ENCODE data around the gene TLE7. TPM values are rescaled to one million over a fixed set of nuclear protein-coding genes. Genes with fewer than 3 reads are reported as not detected.

Gene TLE7
- total and polyA plus RNA-seq, 5 donors from 2014 or later, result not detected

- peak overlapping the region in 1 of 3 donors; percentile 74 for H3K27ac Mint-ChIP-seq
- no peaks in the 10 kb centered on the region for H3K36me3 Mint-ChIP-seq
- H3K9me3 Mint-ChIP-seq, result peaks cover 0 to 6% (median 0%) of the 10 kb centered on the region in 7 donors
- peaks cover 42% of the 10 kb centered on the region for H3K27me3 Mint-ChIP-seq
- DNase-seq, result peak; percentile 8 to 20 (median 9)
- Histone ChIP-seq H3K27me3 (ENCODE audit: control insufficient read depth, insufficient read depth, low read length) (peaks cover 11% of the 10 kb centered on the region), H3K4me3 (ENCODE audit: low read depth, low read length) (no peak overlapping the region), H3K9me3 (ENCODE audit: control insufficient read depth in 2 of 2, low read length in 2 of 2) (no peaks in the 10 kb centered on the region), H3K27ac (ENCODE audit: insufficient read depth, low read length, poor library complexity, severe bottlenecking) (no peak overlapping the region), H3K36me3 (ENCODE audit: control insufficient read depth, insufficient read depth, low read length) (no peaks in the 10 kb centered on the region), H3K4me1 (ENCODE audit: control insufficient read depth, insufficient read depth, low read length, poor library complexity, severe bottlenecking) (no peaks in the 10 kb centered on the region)
- peak overlapping the region in 2 of 4 donors; percentile 27 to 84 for H3K4me3 Mint-ChIP-seq
- H3K4me1 Mint-ChIP-seq, result peaks cover 0 to 19% (median 5%) of the 10 kb centered on the region in 4 donors
- no peak for ATAC-seq (ENCODE audit: low read depth in 2 of 2)
Observed at GRCh38 chr16:71426069-71426879, 15.6 kb downstream of the TLE7 start.

GRCh38 chr16:71425746-71426068 lies 16.1 kb downstream of the TLE7 start:
- no peaks in the 10 kb centered on the region for H3K9me3 ChIP-seq (ENCODE audit: control insufficient read depth in 2 of 2, low read length in 2 of 2)
- Mint-ChIP-seq H3K9me3 (peaks cover 0 to 6% (median 0%) of the 10 kb centered on the region in 7 donors), H3K4me3 (peak overlapping the region in 2 of 4 donors; percentile 27 to 84), H3K36me3 (no peaks in the 10 kb centered on the region), H3K27me3 (peaks cover 42% of the 10 kb centered on the region), H3K27ac (no peak overlapping the region), H3K4me1 (peaks cover 0 to 19% (median 5%) of the 10 kb centered on the region in 4 donors)
- no peaks in the 10 kb centered on the region for H3K4me1 ChIP-seq (ENCODE audit: control insufficient read depth, insufficient read depth, low read length, poor library complexity, severe bottlenecking)
- no peaks in the 10 kb centered on the region for H3K36me3 ChIP-seq (ENCODE audit: control insufficient read depth, insufficient read depth, low read length)
- ATAC-seq (ENCODE audit: low read depth in 2 of 2), result no peak
- no peak overlapping the region for H3K27ac ChIP-seq (ENCODE audit: insufficient read depth, low read length, poor library complexity, severe bottlenecking)
- no peak overlapping the region for H3K4me3 ChIP-seq (ENCODE audit: low read depth, low read length)
- DNase-seq, result no peak
- H3K27me3 ChIP-seq (ENCODE audit: control insufficient read depth, insufficient read depth, low read length), result peaks cover 11% of the 10 kb centered on the region

DNA sequence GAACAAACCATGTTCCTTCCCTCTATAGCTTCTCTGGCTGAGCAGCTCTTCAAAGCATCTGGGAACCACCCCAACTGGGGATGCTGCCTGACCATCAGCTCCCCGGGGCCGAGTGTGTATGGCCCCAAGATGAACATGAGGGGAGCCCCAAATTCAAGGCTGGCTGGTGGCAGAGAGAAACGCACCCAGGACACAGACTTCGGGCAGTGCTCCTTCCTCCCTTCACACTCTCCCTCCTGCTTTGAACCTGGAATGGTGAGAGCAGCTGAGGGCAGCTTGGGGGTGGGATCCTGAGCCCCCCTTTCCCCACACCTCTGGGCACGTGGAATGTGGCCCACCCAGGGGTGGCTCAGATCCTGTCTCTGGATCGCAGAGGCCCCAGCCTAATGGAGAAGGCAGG lies 17.2 kb downstream of the TLE7 start:
- Histone ChIP-seq H3K36me3 (ENCODE audit: control insufficient read depth, insufficient read depth, low read length) (no peaks in the 10 kb centered on the region), H3K27me3 (ENCODE audit: control insufficient read depth, insufficient read depth, low read length) (peaks cover 11% of the 10 kb centered on the region), H3K27ac (ENCODE audit: insufficient read depth, low read length, poor library complexity, severe bottlenecking) (no peak overlapping the region), H3K4me1 (ENCODE audit: control insufficient read depth, insufficient read depth, low read length, poor library complexity, severe bottlenecking) (no peaks in the 10 kb centered on the region), H3K9me3 (ENCODE audit: control insufficient read depth in 2 of 2, low read length in 2 of 2) (no peaks in the 10 kb centered on the region), H3K4me3 (ENCODE audit: low read depth, low read length) (no peak overlapping the region)
- ATAC-seq (ENCODE audit: low read depth in 2 of 2) (no peak), DNase-seq (no peak)
- peaks cover 0 to 6% (median 0%) of the 10 kb centered on the region in 7 donors for H3K9me3 Mint-ChIP-seq
- H3K36me3 Mint-ChIP-seq, result no peaks in the 10 kb centered on the region
- peaks cover 0 to 19% (median 5%) of the 10 kb centered on the region in 4 donors for H3K4me1 Mint-ChIP-seq
- no peak overlapping the region for H3K27ac Mint-ChIP-seq
- H3K4me3 Mint-ChIP-seq, result no peak overlapping the region
- H3K27me3 Mint-ChIP-seq, result peaks cover 46% of the 10 kb centered on the region

DNA sequence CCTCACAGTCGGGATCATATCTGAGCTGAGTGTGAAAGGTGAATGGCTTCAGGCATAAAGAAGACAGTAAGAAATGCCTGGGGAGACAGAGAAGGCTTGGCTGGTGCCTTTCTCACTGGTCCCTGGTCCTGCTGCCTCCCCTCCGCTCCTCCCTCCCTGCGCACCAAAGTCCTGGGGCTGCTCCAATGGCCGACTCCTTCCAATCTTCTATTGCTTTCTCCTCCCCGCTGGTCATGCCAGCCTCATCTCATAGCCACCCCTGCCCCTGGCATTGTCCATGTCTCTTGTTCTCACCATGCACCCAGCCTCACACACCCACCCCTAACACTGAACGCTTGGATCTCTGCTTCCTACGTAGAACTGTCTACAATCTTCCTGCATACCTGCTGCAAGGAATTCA lies 18.0 kb downstream of the TLE7 start:
- DNase-seq (no peak), ATAC-seq (ENCODE audit: low read depth in 2 of 2) (no peak)
- H3K36me3 ChIP-seq (ENCODE audit: control insufficient read depth, insufficient read depth, low read length), result no peaks in the 10 kb centered on the region
- H3K9me3 ChIP-seq (ENCODE audit: control insufficient read depth in 2 of 2, low read length in 2 of 2), result no peaks in the 10 kb centered on the region
- peaks cover 40% of the 10 kb centered on the region for H3K27me3 Mint-ChIP-seq
- H3K9me3 Mint-ChIP-seq, result peaks cover 0 to 6% (median 0%) of the 10 kb centered on the region in 7 donors
- H3K4me1 ChIP-seq (ENCODE audit: control insufficient read depth, insufficient read depth, low read length, poor library complexity, severe bottlenecking), result no peaks in the 10 kb centered on the region
- H3K27ac Mint-ChIP-seq, result peak overlapping the region in 1 of 3 donors; percentile 82
- H3K36me3 Mint-ChIP-seq, result no peaks in the 10 kb centered on the region
- H3K4me1 Mint-ChIP-seq, result peaks cover 0 to 19% (median 5%) of the 10 kb centered on the region in 4 donors
- no peak overlapping the region for H3K27ac ChIP-seq (ENCODE audit: insufficient read depth, low read length, poor library complexity, severe bottlenecking)
- H3K27me3 ChIP-seq (ENCODE audit: control insufficient read depth, insufficient read depth, low read length), result peaks cover 8% of the 10 kb centered on the region
- no peak overlapping the region for H3K4me3 ChIP-seq (ENCODE audit: low read depth, low read length)
- H3K4me3 Mint-ChIP-seq, result no peak overlapping the region

DNA sequence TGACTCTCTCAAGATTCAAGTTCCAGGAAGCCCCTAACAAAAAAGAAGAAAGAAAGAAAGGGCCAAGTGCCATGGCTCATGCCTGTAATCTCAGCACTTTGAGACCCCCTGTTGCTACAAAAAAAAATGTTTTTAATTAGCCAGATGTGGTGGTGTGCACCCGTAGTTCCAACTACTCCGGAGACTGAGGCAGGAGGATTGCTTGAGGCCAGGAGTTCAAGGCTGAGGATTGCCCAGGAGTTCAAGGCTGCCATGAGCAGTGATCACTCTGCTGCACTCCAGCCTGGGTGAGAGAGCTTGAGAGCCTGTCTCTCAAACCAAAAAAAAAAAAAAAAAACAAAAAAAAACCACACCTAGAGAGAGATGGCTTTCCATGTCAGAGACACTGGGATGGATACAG lies 18.8 kb downstream of the TLE7 start:
- ATAC-seq (ENCODE audit: low read depth in 2 of 2), result no peak
- H3K27ac ChIP-seq (ENCODE audit: insufficient read depth, low read length, poor library complexity, severe bottlenecking), result no peak overlapping the region
- H3K27ac Mint-ChIP-seq, result no peak overlapping the region
- peaks cover 8% of the 10 kb centered on the region for H3K27me3 ChIP-seq (ENCODE audit: control insufficient read depth, insufficient read depth, low read length)
- H3K4me1 Mint-ChIP-seq, result peaks cover 0 to 19% (median 5%) of the 10 kb centered on the region in 4 donors
- H3K9me3 Mint-ChIP-seq, result peaks cover 0 to 6% (median 0%) of the 10 kb centered on the region in 7 donors
- peak overlapping the region in 1 of 4 donors; percentile 26 for H3K4me3 Mint-ChIP-seq
- H3K4me1 ChIP-seq (ENCODE audit: control insufficient read depth, insufficient read depth, low read length, poor library complexity, severe bottlenecking), result no peaks in the 10 kb centered on the region
- DNase-seq, result no peak
- peaks cover 31% of the 10 kb centered on the region for H3K27me3 Mint-ChIP-seq
- H3K4me3 ChIP-seq (ENCODE audit: low read depth, low read length), result no peak overlapping the region
- no peaks in the 10 kb centered on the region for H3K36me3 ChIP-seq (ENCODE audit: control insufficient read depth, insufficient read depth, low read length)
- no peaks in the 10 kb centered on the region for H3K9me3 ChIP-seq (ENCODE audit: control insufficient read depth in 2 of 2, low read length in 2 of 2)
- no peaks in the 10 kb centered on the region for H3K36me3 Mint-ChIP-seq

DNA sequence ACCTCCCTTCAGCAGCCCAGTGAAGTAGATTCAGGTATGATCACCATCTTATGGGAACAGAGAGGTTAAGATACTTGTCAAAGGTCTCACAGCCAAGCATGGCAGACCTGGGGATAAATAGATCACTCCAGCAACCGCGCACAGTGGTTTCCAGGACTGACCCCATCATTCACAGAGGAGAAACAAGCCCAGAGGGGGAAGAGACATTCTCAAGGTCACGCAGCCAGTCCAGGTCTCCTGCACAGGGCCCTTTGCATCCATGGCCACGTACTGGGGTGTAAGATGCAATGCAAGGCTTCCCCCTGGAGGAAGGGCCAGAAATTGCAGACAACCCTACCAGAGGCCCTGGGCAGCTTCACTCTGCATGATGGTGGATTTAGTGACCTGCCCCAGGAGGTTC lies 19.9 kb downstream of the TLE7 start:
- Mint-ChIP-seq H3K4me1 (peaks cover 0 to 16% (median 5%) of the 10 kb centered on the region in 4 donors), H3K36me3 (no peaks in the 10 kb centered on the region), H3K9me3 (peaks cover 0 to 6% (median 0%) of the 10 kb centered on the region in 7 donors), H3K27ac (no peak overlapping the region), H3K27me3 (peaks cover 26% of the 10 kb centered on the region), H3K4me3 (no peak overlapping the region)
- Histone ChIP-seq H3K4me3 (ENCODE audit: low read depth, low read length) (no peak overlapping the region), H3K4me1 (ENCODE audit: control insufficient read depth, insufficient read depth, low read length, poor library complexity, severe bottlenecking) (no peaks in the 10 kb centered on the region), H3K27me3 (ENCODE audit: control insufficient read depth, insufficient read depth, low read length) (peaks cover 5% of the 10 kb centered on the region), H3K27ac (ENCODE audit: insufficient read depth, low read length, poor library complexity, severe bottlenecking) (no peak overlapping the region), H3K9me3 (ENCODE audit: control insufficient read depth in 2 of 2, low read length in 2 of 2) (no peaks in the 10 kb centered on the region), H3K36me3 (ENCODE audit: control insufficient read depth, insufficient read depth, low read length) (no peaks in the 10 kb centered on the region)
- DNase-seq (peak in 1 of 3 donors; percentile 39), ATAC-seq (ENCODE audit: low read depth in 2 of 2) (no peak)

DNA sequence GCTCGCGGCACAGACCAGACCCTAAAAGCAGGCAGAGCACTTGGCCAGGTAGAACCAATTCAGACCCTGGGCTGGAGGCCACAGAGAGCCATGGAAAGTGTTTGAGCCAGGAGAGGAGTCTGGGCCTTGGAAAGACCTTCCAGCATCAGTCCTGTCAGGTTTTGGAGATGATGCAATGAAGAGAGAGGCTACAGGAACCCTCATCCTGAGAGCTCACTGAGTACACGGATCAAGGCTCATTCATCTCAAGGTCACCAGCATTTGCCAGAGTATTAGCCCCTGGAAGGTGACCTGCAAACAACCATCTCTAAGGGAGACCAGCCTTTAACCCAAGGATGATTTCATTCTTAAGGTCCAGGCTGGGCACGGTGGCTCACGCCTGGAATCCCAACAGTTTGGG lies 27.8 kb downstream of the TLE7 start:
- no peak for ATAC-seq (ENCODE audit: low read depth in 2 of 2)
- Mint-ChIP-seq H3K36me3 (no peaks in the 10 kb centered on the region), H3K27me3 (peaks cover 21% of the 10 kb centered on the region), H3K27ac (no peak overlapping the region), H3K4me1 (peaks cover 0 to 4% (median 0%) of the 10 kb centered on the region in 4 donors), H3K4me3 (no peak overlapping the region), H3K9me3 (peaks cover 0 to 3% (median 0%) of the 10 kb centered on the region in 7 donors)
- Histone ChIP-seq H3K27ac (ENCODE audit: insufficient read depth, low read length, poor library complexity, severe bottlenecking) (no peak overlapping the region), H3K36me3 (ENCODE audit: control insufficient read depth, insufficient read depth, low read length) (no peaks in the 10 kb centered on the region), H3K4me1 (ENCODE audit: control insufficient read depth, insufficient read depth, low read length, poor library complexity, severe bottlenecking) (no peaks in the 10 kb centered on the region), H3K4me3 (ENCODE audit: low read depth, low read length) (no peak overlapping the region), H3K27me3 (ENCODE audit: control insufficient read depth, insufficient read depth, low read length) (no peaks in the 10 kb centered on the region), H3K9me3 (ENCODE audit: control insufficient read depth in 2 of 2, low read length in 2 of 2) (no peaks in the 10 kb centered on the region)
- no peak for DNase-seq

DNA sequence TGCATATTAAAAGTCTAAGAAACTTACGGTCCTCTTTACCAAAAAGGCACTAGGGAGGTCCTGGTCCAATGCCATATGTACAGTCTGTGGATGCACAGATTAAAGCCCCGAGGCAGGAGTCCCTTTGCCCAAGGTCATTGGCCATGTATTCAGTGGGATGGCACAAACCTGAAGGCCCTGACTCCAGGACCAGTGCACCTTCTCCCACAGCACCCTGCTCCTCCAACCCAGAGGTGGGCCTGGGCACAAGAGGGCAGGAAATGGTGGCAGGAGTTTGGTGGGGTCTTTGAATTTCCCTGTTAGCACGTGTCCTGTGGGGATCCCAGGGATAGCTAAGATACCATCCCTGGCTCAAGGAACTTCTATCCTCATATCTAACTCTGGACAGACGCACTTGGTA lies 28.5 kb downstream of the TLE7 start:
- Mint-ChIP-seq H3K27ac (no peak overlapping the region), H3K4me3 (no peak overlapping the region), H3K4me1 (peaks cover 0 to 4% (median 0%) of the 10 kb centered on the region in 4 donors), H3K36me3 (no peaks in the 10 kb centered on the region), H3K9me3 (peaks cover 0 to 3% (median 0%) of the 10 kb centered on the region in 7 donors), H3K27me3 (peaks cover 21% of the 10 kb centered on the region)
- no peak for DNase-seq
- Histone ChIP-seq H3K4me1 (ENCODE audit: control insufficient read depth, insufficient read depth, low read length, poor library complexity, severe bottlenecking) (no peaks in the 10 kb centered on the region), H3K4me3 (ENCODE audit: low read depth, low read length) (no peak overlapping the region), H3K36me3 (ENCODE audit: control insufficient read depth, insufficient read depth, low read length) (no peaks in the 10 kb centered on the region), H3K27ac (ENCODE audit: insufficient read depth, low read length, poor library complexity, severe bottlenecking) (no peak overlapping the region), H3K9me3 (ENCODE audit: control insufficient read depth in 2 of 2, low read length in 2 of 2) (no peaks in the 10 kb centered on the region), H3K27me3 (ENCODE audit: control insufficient read depth, insufficient read depth, low read length) (peaks cover 2% of the 10 kb centered on the region)
- no peak for ATAC-seq (ENCODE audit: low read depth in 2 of 2)

Data from CD4-positive, CD25-positive, alpha-beta regulatory T cell (primary cell).